ENCODE results near the gene ST8SIA6.

The ST8SIA6 gene

DNA sequence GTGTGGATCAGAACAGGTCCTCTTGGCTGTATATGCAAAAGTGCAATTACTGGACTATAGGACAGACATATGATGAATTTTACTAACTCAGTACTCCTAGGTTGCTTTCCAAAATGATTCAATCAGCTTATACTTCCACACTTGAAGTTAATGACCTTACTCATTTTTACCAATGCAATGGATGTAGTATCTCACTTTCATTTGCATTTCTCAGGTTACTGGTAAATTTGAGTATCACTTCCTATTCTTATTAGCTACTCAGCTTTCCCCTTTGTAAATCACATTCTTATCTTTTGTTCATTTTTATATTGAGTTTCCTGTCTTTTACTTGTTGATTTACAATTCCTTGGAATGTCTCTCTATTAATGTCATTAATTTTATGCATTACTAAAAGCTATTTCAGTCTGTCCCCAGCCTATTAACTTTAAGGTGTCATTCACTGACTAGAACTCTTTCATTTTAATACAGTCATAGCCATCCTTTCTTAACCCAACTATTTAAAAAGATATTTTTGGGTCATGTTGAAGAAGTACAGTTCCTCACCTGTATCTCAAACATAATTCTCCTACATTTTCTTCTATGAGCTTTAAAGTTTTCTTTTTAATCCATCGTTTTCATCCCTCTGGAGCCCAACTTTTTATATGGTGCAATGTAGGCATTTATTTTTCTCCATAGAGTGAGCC lies 137.8 kb downstream of the ST8SIA6 start:
- no peaks in the 10 kb centered on the region for H3K9me3 ChIP-seq (ENCODE audit: low read length)
- H3K4me1 ChIP-seq (ENCODE audit: insufficient read depth, low read length): no peaks in the 10 kb centered on the region
- H3K36me3 ChIP-seq (ENCODE audit: insufficient read depth, low read length): no peaks in the 10 kb centered on the region

DNA sequence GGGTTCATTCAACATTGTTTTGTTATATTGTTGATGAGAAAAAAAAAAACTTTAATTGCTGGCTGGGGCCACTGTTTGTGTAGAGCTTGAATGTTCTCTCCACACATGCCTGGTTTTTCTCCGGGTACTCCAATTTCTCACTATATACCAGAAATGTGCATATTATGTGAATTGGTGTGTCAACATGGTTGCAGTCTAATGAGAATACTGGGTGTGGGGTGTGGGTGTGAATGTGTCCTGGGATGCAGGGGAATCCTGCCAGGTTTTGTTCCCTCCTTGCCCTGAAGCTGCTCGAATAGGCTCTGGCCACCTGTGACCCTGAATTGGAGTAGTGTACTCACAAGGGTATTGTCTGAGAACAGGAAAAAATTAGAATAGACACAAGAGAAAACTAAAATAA lies 145.0 kb downstream of the ST8SIA6 start:
- H3K36me3 ChIP-seq (ENCODE audit: insufficient read depth, low read length): no peaks in the 10 kb centered on the region
- H3K9me3 ChIP-seq (ENCODE audit: low read length): no peaks in the 10 kb centered on the region
- H3K27me3 ChIP-seq (ENCODE audit: insufficient read depth, low read length): no peaks in the 10 kb centered on the region

More for the DNA sequence above, 137.8 kb downstream of the ST8SIA6 start:
- Histone ChIP-seq H3K4me3 (ENCODE audit: low read length) (no peak overlapping the region), H2AFZ (ENCODE audit: low read depth, low read length) (no peak overlapping the region), H3K27me3 (ENCODE audit: insufficient read depth, low read length) (no peaks in the 10 kb centered on the region)

DNA sequence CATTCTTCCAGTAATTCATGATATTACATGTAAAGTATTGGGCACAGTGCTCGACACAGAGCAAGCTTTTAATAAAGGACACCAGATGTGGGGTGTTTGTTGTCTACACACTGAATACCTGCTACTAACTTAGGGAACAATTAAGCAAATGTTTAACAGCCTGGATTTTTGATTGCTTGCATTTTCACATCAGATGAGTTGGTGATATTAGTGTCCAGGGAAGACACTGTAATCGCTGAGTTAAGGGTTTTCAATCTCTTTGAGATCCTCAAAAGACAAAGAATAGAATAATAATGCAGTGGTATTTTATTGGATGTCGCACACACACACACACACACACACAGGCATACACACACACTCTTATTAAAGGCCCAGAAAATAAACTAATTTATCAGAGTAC lies 147.3 kb downstream of the ST8SIA6 start:
- H3K36me3 ChIP-seq (ENCODE audit: insufficient read depth, low read length): no peaks in the 10 kb centered on the region
- H3K4me1 ChIP-seq (ENCODE audit: insufficient read depth, low read length): no peaks in the 10 kb centered on the region
- H3K4me3 ChIP-seq (ENCODE audit: low read length): no peak overlapping the region
- no peaks in the 10 kb centered on the region for H3K9me3 ChIP-seq (ENCODE audit: low read length)
- H3K27me3 ChIP-seq (ENCODE audit: insufficient read depth, low read length): no peaks in the 10 kb centered on the region
- H2AFZ ChIP-seq (ENCODE audit: low read depth, low read length): no peak overlapping the region

More for the DNA sequence above, 145.0 kb downstream of the ST8SIA6 start:
- H3K4me1 ChIP-seq (ENCODE audit: insufficient read depth, low read length): no peaks in the 10 kb centered on the region
- no peak overlapping the region for H2AFZ ChIP-seq (ENCODE audit: low read depth, low read length)
- H3K4me3 ChIP-seq (ENCODE audit: low read length): no peak overlapping the region

DNA sequence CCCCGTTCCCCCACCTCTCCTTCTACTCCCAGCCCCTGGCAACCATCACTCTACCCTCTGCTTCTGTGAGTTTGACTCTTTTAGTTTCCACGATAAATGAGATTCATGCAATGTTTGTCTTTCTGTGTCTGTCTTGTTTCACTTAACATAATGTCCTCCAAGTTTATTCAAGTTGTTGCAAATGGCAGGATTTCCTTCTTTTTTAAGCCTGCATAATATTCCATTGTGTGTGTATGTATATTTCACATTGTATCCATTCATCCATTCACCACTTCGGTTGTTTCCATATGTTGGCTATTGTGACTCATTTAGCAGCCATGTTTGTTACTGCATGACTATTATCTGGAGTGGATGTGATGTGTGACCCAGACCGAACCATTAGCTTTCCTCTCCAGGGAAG lies 162.0 kb downstream of the ST8SIA6 start:
- H3K4me3 ChIP-seq (ENCODE audit: low read length): no peak overlapping the region
- no peak overlapping the region for H2AFZ ChIP-seq (ENCODE audit: low read depth, low read length)
- no peaks in the 10 kb centered on the region for H3K27me3 ChIP-seq (ENCODE audit: insufficient read depth, low read length)
- no peaks in the 10 kb centered on the region for H3K36me3 ChIP-seq (ENCODE audit: insufficient read depth, low read length)
- no peaks in the 10 kb centered on the region for H3K9me3 ChIP-seq (ENCODE audit: low read length)
- no peaks in the 10 kb centered on the region for H3K4me1 ChIP-seq (ENCODE audit: insufficient read depth, low read length)

DNA sequence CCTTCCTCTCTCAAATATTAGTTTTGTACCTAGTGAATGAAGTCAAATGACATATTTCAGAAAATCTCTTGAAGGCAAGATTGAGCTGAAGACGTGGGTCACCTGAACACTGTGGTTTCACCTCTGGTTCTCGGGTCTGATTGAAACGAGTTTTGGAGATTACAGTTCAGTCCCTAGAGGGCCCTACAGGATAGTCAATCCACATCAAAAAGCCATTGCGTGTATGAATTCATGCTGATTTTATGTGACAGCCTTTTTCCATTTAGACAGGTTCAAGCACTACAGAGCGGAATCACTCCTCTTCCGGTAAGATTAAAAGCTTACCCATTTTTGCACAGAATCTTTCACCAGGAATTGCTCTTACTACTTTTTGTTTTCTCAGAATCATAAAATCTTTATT lies 164.2 kb downstream of the ST8SIA6 start:
- Histone ChIP-seq H2AFZ (ENCODE audit: low read depth, low read length) (no peak overlapping the region), H3K36me3 (ENCODE audit: insufficient read depth, low read length) (no peaks in the 10 kb centered on the region), H3K4me3 (ENCODE audit: low read length) (no peak overlapping the region), H3K4me1 (ENCODE audit: insufficient read depth, low read length) (no peaks in the 10 kb centered on the region), H3K9me3 (ENCODE audit: low read length) (no peaks in the 10 kb centered on the region), H3K27me3 (ENCODE audit: insufficient read depth, low read length) (peaks cover 4% of the 10 kb centered on the region)

DNA sequence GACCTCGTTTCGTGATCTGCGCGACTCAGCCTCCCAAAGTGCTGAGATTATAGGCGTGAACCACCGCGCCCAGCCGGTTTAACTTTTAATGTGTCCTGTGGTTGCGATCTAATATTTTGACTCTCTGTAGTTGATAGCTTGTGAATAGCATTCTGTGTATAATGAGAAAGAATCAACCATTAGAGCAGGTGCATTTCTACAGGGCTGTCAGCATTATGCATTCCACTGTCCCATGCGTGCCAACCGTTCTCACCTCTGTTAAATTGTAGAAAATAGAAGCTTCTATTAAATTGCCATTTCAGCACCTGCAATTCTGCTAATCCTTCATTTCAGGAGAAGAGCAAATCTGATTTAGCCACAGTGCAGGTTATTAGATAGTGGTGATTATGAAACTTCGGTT lies 164.6 kb downstream of the ST8SIA6 start:
- no peaks in the 10 kb centered on the region for H3K36me3 ChIP-seq (ENCODE audit: insufficient read depth, low read length)

DNA sequence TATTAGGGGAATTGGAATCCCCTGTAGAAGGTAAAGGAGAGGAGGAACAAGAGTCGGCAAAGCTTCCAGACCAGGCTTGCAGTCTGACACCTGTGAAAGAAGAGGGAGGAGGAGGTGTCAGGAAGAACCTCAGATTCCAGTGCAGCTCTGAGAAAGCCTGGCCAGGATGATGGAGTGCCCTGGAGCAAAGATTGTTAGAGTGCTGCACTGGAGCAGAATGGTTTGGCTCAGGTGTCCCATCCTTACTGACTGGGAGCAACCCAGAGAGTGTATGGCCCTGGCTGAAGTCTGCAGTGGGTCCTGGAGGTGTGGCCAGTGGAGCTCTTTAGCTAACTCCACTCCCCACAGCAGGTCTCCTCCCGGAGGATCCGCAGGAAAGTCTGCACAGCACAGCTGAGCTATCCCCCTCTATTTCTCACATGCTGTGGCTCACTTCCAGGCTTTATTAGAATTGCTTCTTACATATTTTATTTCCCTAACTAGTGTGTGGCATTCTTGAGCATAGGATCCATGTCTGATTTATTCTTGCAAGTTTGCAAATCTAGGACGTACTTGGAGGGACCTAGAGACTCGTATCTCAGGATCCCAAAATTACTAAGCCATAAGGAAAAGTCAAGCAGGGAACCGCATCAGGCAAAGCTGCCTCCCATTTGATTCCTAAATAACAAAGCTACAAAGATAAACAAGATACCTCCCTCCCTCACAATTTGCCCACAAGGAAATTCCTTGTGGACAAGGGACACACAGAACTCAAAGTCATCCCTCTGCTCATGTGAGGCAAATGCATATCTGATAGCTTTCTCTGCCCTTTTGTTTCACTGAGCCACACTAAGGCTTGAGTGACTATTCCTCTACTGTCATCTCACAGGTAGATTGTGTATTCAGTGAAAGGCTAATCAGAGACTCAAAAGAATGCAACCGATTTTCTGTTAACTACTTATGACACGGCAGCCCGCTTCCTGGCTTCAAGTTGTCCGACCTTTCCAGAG lies 167.5 kb downstream of the ST8SIA6 start:
- H3K4me3 ChIP-seq (ENCODE audit: low read length): no peak overlapping the region
- H2AFZ ChIP-seq (ENCODE audit: low read depth, low read length): no peak overlapping the region
- no peaks in the 10 kb centered on the region for H3K4me1 ChIP-seq (ENCODE audit: insufficient read depth, low read length)
- H3K27me3 ChIP-seq (ENCODE audit: insufficient read depth, low read length): peaks cover 4% of the 10 kb centered on the region
- no peaks in the 10 kb centered on the region for H3K36me3 ChIP-seq (ENCODE audit: insufficient read depth, low read length)
- peaks cover 3% of the 10 kb centered on the region for H3K9me3 ChIP-seq (ENCODE audit: low read length)

More for the DNA sequence above, 164.6 kb downstream of the ST8SIA6 start:
- Histone ChIP-seq H3K9me3 (ENCODE audit: low read length) (no peaks in the 10 kb centered on the region), H3K4me1 (ENCODE audit: insufficient read depth, low read length) (no peaks in the 10 kb centered on the region), H3K4me3 (ENCODE audit: low read length) (no peak overlapping the region), H2AFZ (ENCODE audit: low read depth, low read length) (no peak overlapping the region), H3K27me3 (ENCODE audit: insufficient read depth, low read length) (peaks cover 4% of the 10 kb centered on the region)

DNA sequence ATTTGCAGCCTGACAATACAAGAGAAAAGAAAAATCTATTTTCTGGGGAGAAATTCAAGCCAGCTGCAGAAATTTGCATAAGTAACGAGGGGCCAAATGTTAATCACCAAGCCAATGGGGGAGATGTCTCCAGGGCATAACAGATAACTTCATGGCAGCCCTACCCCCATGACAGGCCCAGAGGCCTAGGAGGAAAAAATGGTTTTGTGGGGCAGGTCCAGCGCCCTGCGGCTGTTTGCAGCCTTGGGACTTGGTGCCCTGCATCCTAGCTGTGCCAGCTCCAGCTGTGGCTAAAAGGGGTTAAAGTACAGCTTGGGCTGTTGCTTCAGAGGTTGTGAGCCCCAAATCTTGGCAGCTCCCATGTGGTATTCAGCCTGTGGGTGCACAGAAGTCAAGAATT lies 172.1 kb downstream of the ST8SIA6 start:
- peaks cover 4% of the 10 kb centered on the region for H3K27me3 ChIP-seq (ENCODE audit: insufficient read depth, low read length)
- H3K4me1 ChIP-seq (ENCODE audit: insufficient read depth, low read length): no peaks in the 10 kb centered on the region
- H3K9me3 ChIP-seq (ENCODE audit: low read length): peaks cover 3% of the 10 kb centered on the region
- no peaks in the 10 kb centered on the region for H3K36me3 ChIP-seq (ENCODE audit: insufficient read depth, low read length)
- H2AFZ ChIP-seq (ENCODE audit: low read depth, low read length): no peak overlapping the region
- H3K4me3 ChIP-seq (ENCODE audit: low read length): no peak overlapping the region

DNA sequence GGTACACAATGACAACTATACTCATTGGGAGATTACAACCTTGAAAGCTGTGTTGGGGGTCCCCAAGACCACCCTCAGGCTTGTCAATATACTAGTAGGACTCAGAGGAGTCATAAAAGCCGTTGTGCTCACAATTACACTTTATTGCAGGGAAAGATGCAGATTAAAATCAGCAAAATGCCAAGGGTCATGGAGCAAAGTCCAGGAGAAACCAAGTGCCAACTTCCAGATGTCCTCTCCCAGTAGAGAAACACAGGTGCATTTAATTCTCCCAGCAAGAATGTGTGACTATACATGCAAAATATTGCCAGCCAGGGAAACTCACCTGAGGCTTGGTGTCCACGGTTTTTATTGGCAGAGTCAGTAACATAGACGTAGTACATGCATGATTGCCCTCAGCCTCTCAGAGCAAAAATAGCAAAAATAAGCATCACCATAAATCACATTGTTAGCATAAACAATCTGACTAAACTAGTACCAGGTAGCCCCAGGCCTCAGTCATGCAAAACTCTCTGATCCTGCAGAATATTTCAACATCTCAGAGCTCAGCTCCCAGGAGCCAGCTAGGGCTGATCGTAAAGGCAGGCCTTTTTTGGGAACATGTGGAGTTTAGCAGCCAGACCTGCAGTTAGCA lies 175.7 kb downstream of the ST8SIA6 start:
- H3K27me3 ChIP-seq (ENCODE audit: insufficient read depth, low read length): peaks cover 3% of the 10 kb centered on the region
- H2AFZ ChIP-seq (ENCODE audit: low read depth, low read length): no peak overlapping the region
- H3K9me3 ChIP-seq (ENCODE audit: low read length): peaks cover 3% of the 10 kb centered on the region
- H3K36me3 ChIP-seq (ENCODE audit: insufficient read depth, low read length): no peaks in the 10 kb centered on the region
- no peaks in the 10 kb centered on the region for H3K4me1 ChIP-seq (ENCODE audit: insufficient read depth, low read length)
- H3K4me3 ChIP-seq (ENCODE audit: low read length): no peak overlapping the region

DNA sequence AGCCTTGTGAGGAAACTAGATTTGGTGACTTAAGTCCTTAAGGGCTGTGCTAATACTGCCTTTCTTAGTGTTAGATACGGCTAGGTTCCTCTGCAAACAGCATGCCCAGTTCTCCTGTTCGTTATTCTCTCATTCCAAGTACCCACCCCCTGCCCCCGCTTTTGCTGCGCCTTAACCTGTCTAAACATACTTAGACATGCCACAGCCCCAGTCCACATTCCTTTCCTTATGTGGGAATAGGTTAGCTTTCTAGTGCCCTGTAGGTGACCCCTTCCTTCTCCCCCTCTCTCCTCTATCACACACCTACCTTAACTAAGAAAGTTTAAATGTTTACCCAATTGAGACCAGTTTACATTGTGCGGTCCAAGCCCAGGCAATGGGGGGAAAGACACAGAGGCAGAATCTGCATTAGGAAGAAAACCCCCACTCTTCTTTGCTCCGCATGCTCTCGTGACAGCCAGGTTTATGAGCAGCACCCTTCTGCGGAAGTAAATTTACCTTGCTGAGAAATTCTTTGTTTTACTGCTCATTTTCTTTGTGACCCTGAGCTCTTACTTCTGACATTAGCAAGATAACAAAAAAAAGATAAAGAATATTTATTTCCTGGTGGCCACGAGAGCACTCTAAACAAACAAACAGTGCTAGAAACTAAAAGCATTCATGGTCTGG lies 177.5 kb downstream of the ST8SIA6 start:
- H3K9me3 ChIP-seq (ENCODE audit: low read length): no peaks in the 10 kb centered on the region

DNA sequence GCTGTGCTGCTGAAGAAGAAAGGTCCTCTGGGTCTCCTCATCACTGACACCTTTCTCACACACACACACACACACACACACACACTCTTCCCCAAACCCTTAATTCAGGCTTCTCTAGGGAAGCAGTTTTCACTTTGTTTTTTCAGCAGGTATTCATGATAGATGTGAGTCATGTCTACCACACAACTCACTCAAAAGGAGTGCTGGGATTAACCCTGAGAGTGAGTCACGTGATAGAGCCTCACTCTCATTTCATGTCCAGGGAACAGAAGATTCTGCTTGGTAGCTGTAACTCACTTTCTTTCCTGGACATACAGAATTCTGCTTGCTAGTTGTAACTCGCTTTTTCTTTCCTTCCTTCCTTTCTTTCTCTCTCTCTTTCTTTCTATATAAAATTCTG lies 181.0 kb downstream of the ST8SIA6 start:
- H3K4me3 ChIP-seq (ENCODE audit: low read length): no peak overlapping the region
- H3K9me3 ChIP-seq (ENCODE audit: low read length): no peaks in the 10 kb centered on the region
- peaks cover 5% of the 10 kb centered on the region for H3K27me3 ChIP-seq (ENCODE audit: insufficient read depth, low read length)
- no peaks in the 10 kb centered on the region for H3K4me1 ChIP-seq (ENCODE audit: insufficient read depth, low read length)
- no peak overlapping the region for H2AFZ ChIP-seq (ENCODE audit: low read depth, low read length)
- no peaks in the 10 kb centered on the region for H3K36me3 ChIP-seq (ENCODE audit: insufficient read depth, low read length)

More for the DNA sequence above, 177.5 kb downstream of the ST8SIA6 start:
- H3K4me1 ChIP-seq (ENCODE audit: insufficient read depth, low read length): no peaks in the 10 kb centered on the region
- H2AFZ ChIP-seq (ENCODE audit: low read depth, low read length): no peak overlapping the region
- no peak overlapping the region for H3K4me3 ChIP-seq (ENCODE audit: low read length)
- peaks cover 3% of the 10 kb centered on the region for H3K27me3 ChIP-seq (ENCODE audit: insufficient read depth, low read length)
- H3K36me3 ChIP-seq (ENCODE audit: insufficient read depth, low read length): no peaks in the 10 kb centered on the region

DNA sequence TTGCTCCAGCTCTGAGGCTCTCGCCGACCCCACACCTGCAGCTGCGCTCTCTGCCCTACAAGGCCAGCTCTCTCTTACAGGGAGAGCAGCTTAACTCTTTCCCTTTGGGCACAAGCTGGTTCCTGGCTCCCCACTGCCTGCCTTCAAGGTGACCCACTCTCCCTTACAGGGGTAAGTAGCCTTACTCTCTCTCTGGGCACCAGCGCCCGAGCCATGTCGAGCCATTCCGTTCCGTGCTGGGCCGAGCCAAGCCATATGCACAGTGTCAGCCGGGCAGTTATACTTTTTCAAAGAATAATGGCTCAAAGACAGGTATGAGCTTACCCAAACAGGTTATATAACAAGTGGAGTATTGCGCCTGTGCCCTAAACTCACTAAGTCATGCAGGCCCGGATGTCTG lies 181.7 kb downstream of the ST8SIA6 start:
- peaks cover 11% of the 10 kb centered on the region for H3K27me3 ChIP-seq (ENCODE audit: insufficient read depth, low read length)
- no peaks in the 10 kb centered on the region for H3K36me3 ChIP-seq (ENCODE audit: insufficient read depth, low read length)
- no peaks in the 10 kb centered on the region for H3K9me3 ChIP-seq (ENCODE audit: low read length)
- H3K4me3 ChIP-seq (ENCODE audit: low read length): no peak overlapping the region
- H3K4me1 ChIP-seq (ENCODE audit: insufficient read depth, low read length): no peaks in the 10 kb centered on the region
- H2AFZ ChIP-seq (ENCODE audit: low read depth, low read length): no peak overlapping the region

All from neuron (in vitro differentiated cells).